ENCODE results near the gene ADIPOR2.

Gene ADIPOR2, protein sequence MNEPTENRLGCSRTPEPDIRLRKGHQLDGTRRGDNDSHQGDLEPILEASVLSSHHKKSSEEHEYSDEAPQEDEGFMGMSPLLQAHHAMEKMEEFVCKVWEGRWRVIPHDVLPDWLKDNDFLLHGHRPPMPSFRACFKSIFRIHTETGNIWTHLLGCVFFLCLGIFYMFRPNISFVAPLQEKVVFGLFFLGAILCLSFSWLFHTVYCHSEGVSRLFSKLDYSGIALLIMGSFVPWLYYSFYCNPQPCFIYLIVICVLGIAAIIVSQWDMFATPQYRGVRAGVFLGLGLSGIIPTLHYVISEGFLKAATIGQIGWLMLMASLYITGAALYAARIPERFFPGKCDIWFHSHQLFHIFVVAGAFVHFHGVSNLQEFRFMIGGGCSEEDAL

DNA sequence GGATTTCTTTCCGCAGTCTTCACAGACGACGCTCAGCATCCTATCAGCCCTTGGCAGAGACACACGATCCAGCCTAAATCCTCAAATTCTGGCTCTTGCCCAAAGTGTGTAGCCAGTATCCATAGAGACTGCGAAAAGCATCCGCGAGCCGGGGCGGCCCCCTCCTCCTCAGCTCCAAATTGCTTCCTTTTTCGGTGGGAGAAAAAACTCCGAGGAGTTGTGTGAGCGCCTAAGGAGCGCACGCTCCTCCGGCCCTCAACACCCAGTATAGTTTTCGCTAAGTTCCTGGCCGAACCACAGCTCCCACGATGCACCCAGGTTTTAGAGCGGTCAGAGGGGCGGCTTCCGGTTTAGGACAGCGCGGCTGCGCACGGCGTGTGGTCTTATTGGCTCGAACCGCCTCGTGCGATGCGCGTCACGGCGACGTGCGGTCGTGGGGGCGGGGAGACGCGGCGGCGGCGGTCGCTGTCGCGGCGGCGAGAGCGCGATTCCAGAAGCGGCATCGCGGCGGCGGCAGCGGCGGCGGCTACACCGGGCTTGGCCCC lies at the start of gene ADIPOR2:
Gene ADIPOR2, plus strand, starts transcription at position 493 of the 545 bp plus-strand sequence. CDS start 63,274 bp downstream, outside the sequence.
- peak; percentile 97 for DNase-seq (ENCODE audit: low spot score)

DNA sequence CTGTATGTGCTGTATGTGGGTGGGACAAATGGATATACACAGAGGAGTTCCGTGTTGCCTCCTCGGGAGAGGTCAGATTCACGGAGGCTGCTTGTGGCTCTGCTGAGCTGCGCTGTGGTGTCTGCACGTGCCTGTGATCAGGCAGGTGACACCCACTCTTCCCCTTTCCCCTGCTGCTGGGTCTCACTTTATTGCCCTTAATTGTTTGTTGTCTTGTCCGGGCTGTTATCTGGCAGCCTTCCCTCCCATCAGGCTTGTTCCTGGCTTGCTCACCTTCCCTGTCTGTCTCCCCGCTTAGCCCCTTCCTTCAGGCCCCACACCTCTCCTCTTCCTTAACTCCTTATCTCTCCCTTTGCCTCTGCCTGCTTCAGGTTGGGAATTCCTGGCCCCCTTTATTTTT lies 48.4 kb upstream of the ADIPOR2 start:
- no peak for DNase-seq (ENCODE audit: low spot score)

DNA sequence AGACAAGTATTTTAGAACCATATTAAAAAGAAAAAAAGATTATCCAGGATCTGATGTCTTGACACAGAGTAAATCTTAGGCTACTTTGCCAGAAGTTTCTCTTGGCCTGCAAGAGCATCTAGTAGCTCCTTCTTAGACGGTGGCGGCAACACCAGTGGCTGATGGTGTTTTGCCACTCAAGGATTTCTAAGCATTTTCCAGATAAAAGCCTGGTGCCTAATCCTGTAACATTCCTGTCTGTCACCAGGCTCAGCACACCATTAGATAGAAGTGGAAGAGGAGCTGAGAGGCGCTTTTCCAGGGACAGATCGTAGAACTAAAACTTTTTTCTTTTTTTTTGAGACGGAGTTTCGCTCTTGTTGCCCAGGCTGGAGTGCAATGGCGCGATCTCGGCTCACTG lies 47.8 kb upstream of the ADIPOR2 start:
- DNase-seq (ENCODE audit: low spot score): no peak

DNA sequence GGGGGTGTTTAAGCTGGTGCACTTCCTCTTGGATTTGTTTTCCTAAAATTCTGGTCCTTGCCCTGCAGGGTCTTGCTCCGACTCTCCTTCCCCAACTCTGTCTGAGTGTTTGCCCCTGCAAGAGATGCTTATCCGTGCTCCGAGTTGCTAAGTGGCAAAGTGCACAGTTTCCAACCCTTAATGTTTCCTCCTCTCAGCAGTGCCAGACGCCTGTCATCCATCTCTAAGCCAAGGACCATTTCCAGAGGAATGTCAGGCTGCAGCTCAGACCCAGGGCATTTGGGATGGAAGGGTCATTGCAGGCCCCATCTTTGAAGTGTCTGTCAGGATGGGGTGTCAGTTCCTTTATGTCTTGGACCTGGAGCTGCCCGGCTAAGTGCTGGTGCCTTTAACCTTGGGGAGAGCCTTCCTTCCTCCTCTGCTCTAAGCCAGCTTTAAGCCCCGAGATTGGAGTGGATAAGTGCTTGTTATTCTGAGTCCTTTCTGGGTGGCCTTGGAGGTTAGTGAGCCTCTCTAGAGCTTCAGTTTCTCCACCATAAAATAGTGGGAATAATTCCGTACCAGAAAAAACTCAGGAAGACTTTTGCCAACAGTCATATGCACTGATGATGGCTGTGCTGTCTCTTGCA lies 46.9 kb upstream of the ADIPOR2 start:
- no peak for DNase-seq (ENCODE audit: low spot score)

DNA sequence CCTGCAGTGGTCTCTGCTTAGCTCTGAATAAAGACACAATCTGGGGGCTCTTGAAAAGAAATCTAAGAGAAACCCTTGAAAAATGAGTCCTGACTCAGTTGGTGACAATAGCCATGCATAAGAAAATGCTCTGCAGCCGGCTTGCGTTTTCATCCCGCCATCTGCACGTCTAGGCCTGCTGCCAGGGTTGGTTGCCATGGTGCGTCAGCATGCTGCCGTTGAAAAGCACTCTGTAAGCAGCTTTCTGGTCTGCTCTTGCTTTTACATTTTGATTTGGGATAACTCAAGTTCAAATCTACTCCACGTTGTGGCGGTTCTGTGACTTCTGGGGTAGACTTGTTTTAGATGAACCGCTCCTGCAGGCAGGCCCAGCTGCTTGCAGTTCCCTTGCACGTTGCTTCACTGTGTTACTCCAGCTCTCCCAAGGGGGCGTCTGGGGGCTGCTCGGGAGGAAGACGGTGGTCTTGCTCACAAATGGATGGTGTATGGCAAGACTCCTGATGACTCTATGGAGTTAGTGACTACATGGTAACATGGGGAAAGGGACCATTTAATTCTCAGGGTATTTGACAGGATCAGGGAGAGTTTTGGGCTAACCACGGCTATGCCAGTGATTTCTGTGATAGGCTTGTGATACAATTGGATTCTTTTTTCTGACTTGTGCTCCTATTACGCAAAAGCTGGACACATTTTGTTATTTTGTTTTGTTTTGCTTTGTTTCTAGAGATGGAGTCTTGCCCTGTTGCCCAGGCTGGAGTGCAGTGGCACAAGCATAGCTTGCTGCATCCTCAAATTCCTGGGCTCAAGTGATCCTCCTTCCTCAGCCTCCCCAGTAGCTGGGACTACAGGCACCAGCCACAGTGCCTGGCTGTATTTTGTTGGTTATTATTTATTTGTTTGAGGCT lies 46.1 kb upstream of the ADIPOR2 start:
- DNase-seq (ENCODE audit: low spot score): peak; percentile 90

DNA sequence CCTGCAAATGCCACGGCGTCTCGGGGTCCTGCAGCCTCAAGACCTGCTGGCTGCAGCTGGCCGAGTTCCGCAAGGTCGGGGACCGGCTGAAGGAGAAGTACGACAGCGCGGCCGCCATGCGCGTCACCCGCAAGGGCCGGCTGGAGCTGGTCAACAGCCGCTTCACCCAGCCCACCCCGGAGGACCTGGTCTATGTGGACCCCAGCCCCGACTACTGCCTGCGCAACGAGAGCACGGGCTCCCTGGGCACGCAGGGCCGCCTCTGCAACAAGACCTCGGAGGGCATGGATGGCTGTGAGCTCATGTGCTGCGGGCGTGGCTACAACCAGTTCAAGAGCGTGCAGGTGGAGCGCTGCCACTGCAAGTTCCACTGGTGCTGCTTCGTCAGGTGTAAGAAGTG lies 45.1 kb upstream of the ADIPOR2 start:
- no peak for DNase-seq (ENCODE audit: low spot score)

DNA sequence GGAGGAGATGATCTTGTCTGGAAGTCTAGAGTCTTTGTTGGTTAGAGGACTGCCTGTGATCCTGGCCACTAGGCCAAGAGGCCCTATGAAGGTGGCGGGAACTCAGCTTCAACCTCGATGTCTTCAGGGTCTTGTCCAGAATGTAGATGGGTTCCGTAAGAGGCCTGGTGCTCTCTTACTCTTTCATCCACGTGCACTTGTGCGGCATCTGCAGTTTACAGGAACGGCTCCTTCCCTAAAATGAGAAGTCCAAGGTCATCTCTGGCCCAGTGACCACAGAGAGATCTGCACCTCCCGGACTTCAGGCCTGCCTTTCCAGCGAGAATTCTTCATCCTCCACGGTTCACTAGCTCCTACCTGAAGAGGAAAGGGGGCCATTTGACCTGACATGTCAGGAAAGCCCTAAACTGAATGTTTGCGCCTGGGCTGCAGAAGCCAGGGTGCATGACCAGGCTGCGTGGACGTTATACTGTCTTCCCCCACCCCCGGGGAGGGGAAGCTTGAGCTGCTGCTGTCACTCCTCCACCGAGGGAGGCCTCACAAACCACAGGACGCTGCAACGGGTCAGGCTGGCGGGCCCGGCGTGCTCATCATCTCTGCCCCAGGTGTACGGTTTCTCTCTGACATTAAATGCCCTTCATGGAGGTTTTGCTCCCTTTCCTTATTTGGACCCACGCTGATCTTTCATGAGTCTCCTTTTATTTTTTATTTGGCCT lies 44.1 kb upstream of the ADIPOR2 start:
- DNase-seq (ENCODE audit: low spot score): no peak

DNA sequence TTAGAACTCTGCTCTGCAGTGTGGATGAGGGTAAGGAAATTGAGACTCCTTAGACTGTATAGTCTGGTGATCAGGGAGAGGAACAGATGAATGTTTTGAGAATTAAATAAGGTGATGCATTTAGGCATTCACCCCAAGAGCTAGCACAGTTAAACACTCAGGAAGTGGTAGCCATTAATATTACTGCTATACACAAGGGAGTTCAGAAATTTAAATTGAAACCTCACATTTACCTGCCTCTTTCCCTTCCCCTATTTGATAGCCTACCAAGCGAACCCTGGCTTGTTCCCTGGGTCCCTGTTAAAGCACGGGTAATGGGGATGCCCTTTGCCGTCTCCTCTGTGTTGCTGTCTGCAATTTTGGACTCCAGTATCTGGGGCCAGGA lies 43.6 kb upstream of the ADIPOR2 start:
- no peak for DNase-seq (ENCODE audit: low spot score)

DNA sequence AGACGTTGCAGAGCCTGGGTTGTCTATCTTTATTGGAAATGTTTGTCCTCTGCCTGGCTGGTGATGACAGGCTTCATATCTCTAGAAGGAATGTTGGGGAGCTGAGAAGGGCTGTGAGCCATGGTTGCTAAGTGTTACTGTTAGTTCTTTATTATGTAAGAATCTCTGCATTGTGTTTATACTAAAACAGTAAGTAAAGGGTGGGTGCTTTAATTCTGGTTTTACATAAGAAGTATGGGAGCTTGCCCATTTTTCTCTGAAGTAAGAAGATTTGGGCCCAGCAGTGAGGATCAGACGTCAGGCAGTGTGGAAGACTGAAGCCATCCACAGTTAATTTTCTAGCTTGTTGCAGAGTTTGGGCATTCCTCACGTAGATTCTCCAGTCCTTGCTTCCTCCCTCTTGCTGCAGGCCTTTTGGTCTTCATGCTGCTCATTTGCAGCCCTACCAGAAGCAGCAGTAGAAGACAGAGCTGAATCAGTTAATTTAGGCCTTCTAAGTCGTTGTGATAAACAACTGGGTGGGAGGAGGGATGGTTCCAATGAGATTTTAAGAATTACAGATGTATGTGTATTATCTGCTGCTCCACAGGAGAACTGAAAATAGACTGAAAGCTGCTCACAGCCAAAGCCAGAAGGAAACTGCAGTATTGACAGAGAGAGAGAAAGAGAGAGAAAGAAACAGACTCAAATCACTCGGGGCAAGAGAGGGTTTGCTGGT lies 40.5 kb upstream of the ADIPOR2 start:
- no peak for DNase-seq (ENCODE audit: low spot score)

DNA sequence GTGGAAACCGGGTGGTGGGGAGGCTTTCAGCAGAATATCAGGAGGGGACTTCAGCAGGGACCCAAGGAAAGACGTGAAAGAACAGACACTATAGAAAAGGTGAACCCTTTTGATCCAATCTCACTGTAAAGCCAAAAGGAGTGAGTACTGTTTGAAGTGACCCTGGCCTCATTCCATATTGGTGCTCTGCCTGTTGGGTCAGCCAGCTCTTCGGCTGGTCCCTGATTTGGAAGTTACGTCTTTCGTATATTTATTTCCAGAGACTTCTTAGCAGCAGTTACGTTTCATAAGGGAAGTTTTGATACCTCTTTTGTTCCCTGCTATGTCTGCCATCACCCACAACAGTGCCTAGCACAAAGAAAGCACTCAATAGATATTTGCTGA lies 39.9 kb upstream of the ADIPOR2 start:
- DNase-seq (ENCODE audit: low spot score): no peak

DNA sequence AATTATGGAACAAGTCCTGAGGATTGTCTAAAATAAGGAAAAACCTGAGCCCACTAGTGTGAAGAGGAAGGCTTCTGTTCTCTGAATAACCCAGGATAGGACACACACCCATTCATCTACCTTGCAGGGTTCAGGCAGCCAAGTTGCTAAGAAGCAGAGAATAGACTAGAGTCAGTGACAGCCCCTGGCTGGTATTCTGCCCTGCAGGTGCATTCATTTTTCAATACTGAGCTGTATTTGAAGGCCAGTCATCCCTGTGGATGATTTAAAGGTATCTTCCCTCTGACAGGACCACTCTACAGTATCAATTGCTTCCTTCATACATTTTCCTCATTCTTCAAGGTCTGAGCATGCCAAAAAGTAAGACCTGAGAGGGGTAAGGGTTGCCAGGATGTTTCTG lies 38.9 kb upstream of the ADIPOR2 start:
- no peak for DNase-seq (ENCODE audit: low spot score)

DNA sequence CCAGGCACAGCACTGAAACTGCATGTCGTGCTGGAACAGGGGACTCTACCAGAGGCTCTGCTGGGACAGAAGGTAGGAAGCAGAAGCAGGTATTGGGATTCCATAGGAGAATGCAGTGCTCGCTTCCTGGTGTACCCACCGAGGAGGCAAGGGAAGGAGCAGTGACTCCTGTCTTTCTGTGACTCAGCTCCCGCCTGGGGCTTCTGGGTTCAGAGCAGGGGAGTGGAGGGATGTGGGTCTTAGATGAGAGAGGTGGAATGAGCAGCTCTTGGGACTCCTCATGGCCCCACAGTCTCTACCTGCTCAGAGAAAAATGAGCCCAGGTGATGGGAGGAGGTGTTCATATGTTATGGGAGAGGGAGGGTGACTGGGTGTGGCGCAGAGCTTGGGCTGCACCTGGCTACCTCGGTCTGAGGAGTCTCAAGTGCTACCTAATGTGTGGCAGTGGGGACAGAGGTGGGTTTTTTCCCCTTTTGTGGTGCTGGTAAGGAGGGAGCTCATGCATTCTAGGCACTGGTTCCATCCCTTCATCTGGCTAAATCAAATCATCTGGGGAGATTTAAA lies 35.6 kb upstream of the ADIPOR2 start:
- no peak for DNase-seq (ENCODE audit: low spot score)

DNA sequence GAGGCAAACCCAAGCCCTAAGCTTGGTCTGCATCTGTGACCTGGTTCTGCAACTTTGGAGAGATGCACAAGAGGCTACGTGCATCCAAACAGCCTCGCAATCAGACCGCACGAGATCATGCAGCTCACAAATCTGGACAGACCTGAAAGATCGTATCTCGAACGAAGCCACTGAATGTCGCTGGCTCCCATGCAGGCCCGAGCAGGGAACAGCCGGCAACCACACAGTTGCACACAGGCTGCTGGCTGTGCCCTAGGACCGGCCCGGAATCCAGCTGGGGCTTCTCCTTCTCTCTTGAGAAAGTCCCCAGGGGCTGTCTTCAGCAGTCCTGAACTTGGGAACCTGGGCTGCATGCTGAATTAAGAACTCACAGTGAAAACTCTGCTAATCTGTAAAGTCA lies 34.0 kb upstream of the ADIPOR2 start:
- DNase-seq (ENCODE audit: low spot score): no peak

DNA sequence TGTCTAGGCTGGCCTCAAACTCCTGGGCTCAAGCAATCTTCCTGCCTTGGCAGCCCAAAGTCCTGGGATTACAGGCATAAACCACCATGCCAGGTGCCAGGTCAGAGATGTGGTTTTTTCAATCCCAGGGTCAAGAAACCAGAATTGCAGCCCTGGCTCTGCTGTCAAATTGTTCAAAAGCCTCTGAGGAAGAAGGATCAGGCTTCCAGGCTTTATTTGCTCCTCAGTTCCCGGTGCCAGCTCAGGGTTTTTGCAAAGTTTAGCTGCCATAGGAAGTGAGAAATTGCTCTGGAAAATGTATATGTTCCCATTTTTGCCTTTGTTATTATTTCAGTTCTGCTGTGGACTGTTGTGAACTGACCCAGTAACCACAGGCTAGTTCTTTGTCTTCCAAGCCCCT lies 33.2 kb upstream of the ADIPOR2 start:
- no peak for DNase-seq (ENCODE audit: low spot score)

DNA sequence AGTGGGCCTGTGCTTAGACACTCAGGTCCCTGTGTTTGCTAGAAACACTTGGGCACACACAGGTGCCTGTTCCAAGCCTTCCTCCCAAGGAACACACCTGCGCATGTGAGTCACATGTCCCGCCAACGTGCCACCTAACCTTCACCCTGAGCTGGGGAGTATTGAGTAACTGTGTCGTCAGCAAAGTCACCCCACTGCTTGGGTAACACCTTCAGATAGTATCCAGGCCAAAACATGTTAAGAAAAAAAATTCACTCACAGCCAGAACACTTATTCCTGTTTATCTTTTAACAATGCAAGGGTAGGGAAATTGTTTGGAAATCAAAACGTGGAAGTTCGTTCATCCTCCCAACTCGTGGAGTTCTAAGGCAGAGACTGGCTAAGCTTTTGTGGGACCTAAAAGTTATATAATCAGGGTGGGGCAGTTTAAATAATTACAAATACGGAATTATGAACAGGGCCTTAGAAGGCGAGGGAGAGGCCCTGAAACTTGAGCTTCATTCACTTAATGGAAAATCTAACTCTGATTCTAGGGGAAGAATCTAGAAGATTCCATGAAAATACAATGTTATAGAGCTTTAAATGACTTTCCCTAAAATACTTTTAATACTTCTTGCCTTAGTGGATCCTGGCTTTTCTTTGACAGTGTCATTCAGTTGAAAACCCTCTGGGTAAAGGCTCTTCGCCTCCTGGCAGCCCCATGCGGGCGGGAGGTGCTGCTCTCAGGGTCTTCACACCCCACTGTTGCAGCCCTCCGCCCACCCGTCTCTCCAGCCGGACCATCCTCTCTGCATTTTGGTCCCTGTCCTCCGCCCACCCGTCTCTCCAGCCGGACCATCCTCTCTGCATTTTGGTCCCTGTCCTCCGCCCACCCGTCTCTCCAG lies 30.3 kb upstream of the ADIPOR2 start:
- DNase-seq (ENCODE audit: low spot score): no peak

DNA sequence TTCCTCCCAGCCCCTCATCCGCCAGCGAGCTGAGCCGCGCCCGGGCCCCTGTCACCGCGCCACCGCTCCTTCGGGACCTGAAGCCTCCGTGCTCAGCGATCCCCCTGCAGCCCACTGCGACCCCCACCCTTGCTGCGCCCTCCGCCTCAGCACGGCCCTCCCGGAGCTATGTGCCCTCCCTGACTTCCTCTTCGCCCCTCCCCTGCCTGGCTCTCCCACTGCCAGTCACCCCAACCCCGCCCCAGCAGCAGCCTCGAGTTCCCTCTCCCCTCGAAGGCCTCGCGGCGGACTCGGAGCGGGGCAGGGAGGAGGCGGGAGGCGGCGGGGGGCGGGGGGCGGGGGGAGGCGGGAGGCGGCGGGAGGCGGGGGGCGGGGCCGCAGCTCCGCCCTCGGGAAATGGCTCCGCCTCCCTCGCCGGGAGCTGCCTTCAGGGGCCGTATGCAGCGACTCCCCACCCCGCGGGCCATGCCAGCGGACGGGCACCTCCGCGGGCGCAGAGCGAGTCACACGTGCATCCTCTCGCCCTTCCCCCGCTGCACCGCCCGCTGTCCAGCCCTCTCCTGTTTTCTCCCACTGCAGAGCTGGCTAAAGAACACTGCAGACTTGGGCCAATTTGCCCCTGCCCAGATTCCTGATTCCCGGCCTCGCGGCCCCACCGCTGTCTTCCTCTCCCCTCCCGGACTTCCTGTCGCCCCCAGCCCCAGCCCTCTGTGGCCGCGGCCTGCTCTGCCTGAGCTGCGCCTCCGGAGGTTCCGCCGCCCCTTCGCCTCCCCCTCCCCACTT lies 29.1 kb upstream of the ADIPOR2 start:
- DNase-seq (ENCODE audit: low spot score): peak; percentile 96

DNA sequence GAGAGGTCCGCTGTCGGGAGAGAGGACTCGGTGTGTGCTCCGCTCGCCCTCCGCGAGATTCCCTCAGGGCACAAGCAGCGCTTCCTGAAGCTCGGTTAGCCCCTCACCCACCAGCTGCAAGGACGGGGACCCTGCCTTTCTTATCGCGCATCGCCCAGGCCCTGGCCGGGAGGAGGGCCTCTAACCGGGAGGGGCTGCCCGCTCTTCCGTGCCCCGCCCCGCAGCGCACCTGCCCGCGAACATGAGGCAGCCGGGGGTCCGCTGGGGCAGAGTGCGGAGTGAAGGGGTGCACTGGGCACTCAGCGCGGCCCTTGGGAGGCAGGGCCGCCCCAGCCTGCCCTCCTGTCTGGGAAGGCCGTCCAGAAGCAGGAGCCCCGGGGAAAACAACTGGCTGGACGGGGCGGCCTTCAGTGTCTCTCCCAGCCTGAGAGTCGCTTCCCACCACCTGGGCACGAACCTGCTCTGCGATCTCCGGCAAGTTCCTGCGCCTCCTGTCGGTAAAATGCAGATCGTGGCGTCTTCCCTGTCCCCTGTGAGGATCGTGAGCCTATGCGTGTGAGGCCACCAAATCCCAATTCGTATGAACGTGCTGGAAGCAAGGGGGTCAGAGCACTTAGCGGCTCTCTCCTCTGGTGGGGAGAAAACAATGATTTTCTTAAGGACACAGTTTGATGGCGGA lies 28.0 kb upstream of the ADIPOR2 start:
- no peak for DNase-seq (ENCODE audit: low spot score)

DNA sequence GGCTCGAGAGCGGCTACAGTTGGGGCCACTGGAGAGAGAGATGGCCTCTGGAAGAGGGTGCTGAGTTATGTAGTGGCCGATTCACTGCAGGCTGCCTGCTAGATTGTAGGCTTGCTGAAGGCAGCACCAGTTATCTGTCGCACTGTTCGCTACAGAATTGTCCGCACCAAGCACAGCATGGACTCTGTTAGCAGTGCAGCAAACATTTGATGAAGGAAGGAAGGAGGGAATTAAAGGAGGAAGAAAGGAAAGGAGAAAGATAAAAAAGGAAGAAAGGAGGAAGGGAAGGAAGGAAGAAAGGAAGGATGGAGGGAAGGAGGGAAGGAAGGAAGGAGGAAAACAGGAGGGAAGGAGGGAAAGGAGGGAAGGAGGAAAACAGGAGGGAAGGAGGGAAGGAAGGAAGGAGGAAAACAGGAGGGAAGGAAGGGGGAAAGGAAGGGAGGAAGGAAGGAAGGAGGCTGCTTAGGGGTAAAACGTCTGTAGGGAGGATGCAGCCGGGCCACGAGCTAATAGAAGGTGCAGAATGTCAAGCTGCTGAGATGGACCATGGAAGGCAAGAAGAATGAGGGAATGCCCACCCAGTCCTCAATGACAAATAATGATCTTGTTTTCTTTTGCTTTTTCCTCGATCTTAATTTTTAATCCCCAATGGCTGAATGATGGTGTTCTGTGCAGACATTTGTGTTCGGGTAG lies 27.3 kb upstream of the ADIPOR2 start:
- DNase-seq (ENCODE audit: low spot score): no peak

All from AG08396 (cell line).